ENCODE results near the gene SKAP1. TPM values are rescaled to one million over a fixed set of nuclear protein-coding genes. Genes with fewer than 3 reads are reported as not detected.

SKAP1 gene
- total RNA-seq, 1 experiment from 2014 or later, result not detected

DNA sequence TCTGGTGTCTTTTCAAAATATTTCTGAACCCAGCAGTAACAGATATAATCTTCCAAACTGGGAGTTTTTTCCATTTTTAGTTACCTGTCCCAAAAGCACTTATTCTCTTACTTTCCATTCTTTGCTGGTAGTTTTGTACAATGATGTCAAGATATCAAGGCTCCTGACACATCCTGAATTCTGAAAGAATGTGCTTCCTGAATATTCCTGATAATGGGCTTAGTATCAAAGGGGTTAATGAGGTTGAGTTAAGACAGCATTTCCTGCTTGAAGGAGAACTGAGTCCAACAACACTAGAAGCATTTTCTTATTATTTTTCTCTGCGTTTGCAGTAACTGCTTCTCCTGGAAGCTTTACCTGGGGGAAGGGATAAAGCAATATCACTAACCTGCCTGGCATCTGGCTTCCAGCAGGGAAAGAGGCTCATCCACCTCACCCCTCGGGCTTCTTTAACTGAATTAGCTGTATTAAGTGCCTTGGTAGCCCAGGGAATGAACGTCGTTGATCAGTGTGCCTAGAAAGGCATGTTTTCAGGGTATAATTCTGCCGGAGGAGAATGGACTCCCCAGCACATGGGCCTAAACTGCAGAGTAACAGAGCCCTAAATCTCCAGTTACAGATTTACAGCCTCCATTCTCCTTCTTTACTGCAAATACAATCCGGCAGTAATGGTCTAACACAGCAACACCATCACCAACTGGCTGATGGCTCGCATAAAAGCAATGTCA is 188.1 kb downstream of the SKAP1 start:
- no peak overlapping the region for H3K27ac Mint-ChIP-seq (ENCODE audit: low read depth, unreplicated experiment)

DNA sequence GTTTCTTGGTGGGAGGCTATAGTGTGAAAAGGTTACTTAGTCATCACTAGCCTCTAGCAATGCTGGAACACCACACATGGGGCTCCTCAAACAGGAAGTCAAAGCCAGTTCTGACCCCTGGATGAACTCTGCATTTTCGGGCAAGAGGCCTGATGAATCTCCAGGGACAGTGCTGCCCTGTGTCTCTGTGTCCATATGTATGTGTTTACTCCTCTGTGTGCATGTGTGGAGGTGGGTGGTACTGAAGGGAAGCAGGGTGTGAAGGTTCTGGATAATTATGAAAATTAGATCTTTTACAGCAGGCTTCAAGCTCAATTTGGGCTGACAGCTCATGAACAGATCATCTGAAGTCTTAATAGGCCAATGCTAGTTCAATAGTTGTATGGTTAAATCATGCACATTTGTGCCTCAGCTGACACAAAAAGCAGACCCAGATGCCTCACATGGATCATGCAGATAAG is 188.9 kb downstream of the SKAP1 start:
- CTCF ChIA-PET, result interaction anchor here (0.6 to 1.4 kb wide), 2 partner anchors 21 to 82 kb away, joined by 3 to 5 read pairs; no protein-coding TSS in a partner anchor
- peak; percentile 65 for DNase-seq (ENCODE audit: unreplicated experiment)

More for the DNA sequence above, 188.1 kb downstream of the SKAP1 start:
- intact Hi-C loops (cut with micrococcal nuclease), result no loop called here
- no peak overlapping the region for H3K4me3 Mint-ChIP-seq (ENCODE audit: unreplicated experiment)
- no peaks in the 10 kb centered on the region for H3K9me3 Mint-ChIP-seq (ENCODE audit: unreplicated experiment)
- CTCF ChIA-PET, result interaction anchor here (0.6 to 1.4 kb wide), 3 partner anchors 21 to 433 kb away, joined by 3 to 5 read pairs (median 4); no protein-coding TSS in a partner anchor
- DNase-seq (ENCODE audit: unreplicated experiment), result no peak
- H3K36me3 Mint-ChIP-seq (ENCODE audit: insufficient read depth, unreplicated experiment), result no peaks in the 10 kb centered on the region
- BruUV-seq (replicated peaks), result no TSS peak
- H3K4me1 Mint-ChIP-seq (ENCODE audit: insufficient read depth, unreplicated experiment), result peaks cover 6% of the 10 kb centered on the region
- TF ChIP-seq, protein P1, sequence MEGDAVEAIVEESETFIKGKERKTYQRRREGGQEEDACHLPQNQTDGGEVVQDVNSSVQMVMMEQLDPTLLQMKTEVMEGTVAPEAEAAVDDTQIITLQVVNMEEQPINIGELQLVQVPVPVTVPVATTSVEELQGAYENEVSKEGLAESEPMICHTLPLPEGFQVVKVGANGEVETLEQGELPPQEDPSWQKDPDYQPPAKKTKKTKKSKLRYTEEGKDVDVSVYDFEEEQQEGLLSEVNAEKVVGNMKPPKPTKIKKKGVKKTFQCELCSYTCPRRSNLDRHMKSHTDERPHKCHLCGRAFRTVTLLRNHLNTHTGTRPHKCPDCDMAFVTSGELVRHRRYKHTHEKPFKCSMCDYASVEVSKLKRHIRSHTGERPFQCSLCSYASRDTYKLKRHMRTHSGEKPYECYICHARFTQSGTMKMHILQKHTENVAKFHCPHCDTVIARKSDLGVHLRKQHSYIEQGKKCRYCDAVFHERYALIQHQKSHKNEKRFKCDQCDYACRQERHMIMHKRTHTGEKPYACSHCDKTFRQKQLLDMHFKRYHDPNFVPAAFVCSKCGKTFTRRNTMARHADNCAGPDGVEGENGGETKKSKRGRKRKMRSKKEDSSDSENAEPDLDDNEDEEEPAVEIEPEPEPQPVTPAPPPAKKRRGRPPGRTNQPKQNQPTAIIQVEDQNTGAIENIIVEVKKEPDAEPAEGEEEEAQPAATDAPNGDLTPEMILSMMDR (IDR thresholded peaks at IDR 0.05; ENCODE audit: unreplicated experiment), result no peak
- H3K27me3 Mint-ChIP-seq (ENCODE audit: insufficient read depth, unreplicated experiment), result no peaks in the 10 kb centered on the region
- POLR2A ChIA-PET, result no interaction called here

DNA sequence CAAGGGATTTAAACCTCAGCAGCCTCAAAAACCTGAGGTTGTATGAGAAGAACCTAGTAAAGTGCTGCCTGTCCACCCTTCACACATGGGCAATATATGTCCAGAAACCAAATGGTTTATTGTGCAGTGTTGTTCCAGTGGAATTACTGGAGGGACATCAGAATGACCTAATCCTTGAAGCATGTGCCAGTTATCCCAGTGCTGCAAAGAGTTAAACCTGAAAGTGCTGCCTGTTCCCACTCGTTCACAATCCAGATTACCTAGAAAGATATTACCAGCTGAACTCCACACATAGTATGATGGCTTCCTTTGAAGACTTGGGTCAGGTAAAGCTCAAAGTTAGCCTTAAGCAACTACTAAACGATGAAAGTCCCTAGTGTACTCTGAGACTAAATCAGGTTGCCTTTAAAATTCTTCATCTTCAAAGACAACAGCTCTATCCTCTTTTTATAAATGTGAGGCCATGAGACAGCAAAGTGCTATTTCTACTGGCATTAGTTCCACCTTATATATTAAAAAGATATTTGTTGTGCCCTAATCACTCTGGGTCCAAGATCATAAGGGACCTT is 189.4 kb downstream of the SKAP1 start:
- DNase-seq (ENCODE audit: unreplicated experiment), result no peak
- BruUV-seq (replicated peaks), result no TSS peak
- Mint-ChIP-seq H3K27ac (ENCODE audit: low read depth, unreplicated experiment) (no peak overlapping the region), H3K4me3 (ENCODE audit: unreplicated experiment) (no peak overlapping the region), H3K27me3 (ENCODE audit: insufficient read depth, unreplicated experiment) (no peaks in the 10 kb centered on the region), H3K9me3 (ENCODE audit: unreplicated experiment) (no peaks in the 10 kb centered on the region), H3K4me1 (ENCODE audit: insufficient read depth, unreplicated experiment) (peaks cover 18% of the 10 kb centered on the region), H3K36me3 (ENCODE audit: insufficient read depth, unreplicated experiment) (no peaks in the 10 kb centered on the region)
- TF ChIP-seq, protein P1 (IDR thresholded peaks at IDR 0.05; ENCODE audit: unreplicated experiment), result no peak
- ChIA-PET POLR2A (no interaction called here), CTCF (interaction anchor here (0.6 to 1.4 kb wide), 2 partner anchors 22 to 82 kb away, joined by 3 to 5 read pairs; no protein-coding TSS in a partner anchor)
- intact Hi-C loops (cut with micrococcal nuclease), result no loop called here

More for the DNA sequence above, 188.9 kb downstream of the SKAP1 start:
- no peak overlapping the region for H3K4me3 Mint-ChIP-seq (ENCODE audit: unreplicated experiment)
- no peaks in the 10 kb centered on the region for H3K9me3 Mint-ChIP-seq (ENCODE audit: unreplicated experiment)
- no peaks in the 10 kb centered on the region for H3K36me3 Mint-ChIP-seq (ENCODE audit: insufficient read depth, unreplicated experiment)
- no peaks in the 10 kb centered on the region for H3K27me3 Mint-ChIP-seq (ENCODE audit: insufficient read depth, unreplicated experiment)
- TF ChIP-seq, protein P1 (IDR thresholded peaks at IDR 0.05; ENCODE audit: unreplicated experiment), result no peak
- no peak overlapping the region for H3K27ac Mint-ChIP-seq (ENCODE audit: low read depth, unreplicated experiment)
- no TSS peak for BruUV-seq (replicated peaks)
- intact Hi-C loops (cut with micrococcal nuclease), result no loop called here
- H3K4me1 Mint-ChIP-seq (ENCODE audit: insufficient read depth, unreplicated experiment), result peaks cover 13% of the 10 kb centered on the region
- POLR2A ChIA-PET, result no interaction called here

DNA sequence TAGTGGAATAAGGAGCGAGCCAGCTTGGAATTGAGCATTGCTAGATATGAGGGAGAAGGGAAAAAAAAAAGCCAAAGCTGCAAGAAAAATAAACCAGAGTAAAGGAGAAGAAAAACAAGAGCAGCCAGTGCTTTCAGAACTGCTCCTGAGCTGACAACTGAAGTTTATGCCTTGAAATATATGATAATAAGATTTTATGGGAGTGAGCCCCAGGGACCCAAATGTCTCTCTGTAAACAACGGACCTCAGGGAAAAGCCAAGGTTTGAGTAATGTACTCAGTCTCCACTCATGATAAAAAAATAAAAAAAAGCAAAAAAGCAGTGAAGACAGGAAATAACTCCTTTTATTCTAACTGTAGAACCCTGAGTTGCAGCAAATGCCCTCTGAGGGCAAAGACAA is 189.9 kb downstream of the SKAP1 start:
- Mint-ChIP-seq H3K36me3 (ENCODE audit: insufficient read depth, unreplicated experiment) (no peaks in the 10 kb centered on the region), H3K9me3 (ENCODE audit: unreplicated experiment) (no peaks in the 10 kb centered on the region), H3K4me3 (ENCODE audit: unreplicated experiment) (no peak overlapping the region), H3K4me1 (ENCODE audit: insufficient read depth, unreplicated experiment) (peaks cover 18% of the 10 kb centered on the region), H3K27ac (ENCODE audit: low read depth, unreplicated experiment) (no peak overlapping the region), H3K27me3 (ENCODE audit: insufficient read depth, unreplicated experiment) (no peaks in the 10 kb centered on the region)
- ChIA-PET POLR2A (no interaction called here), CTCF (no interaction called here)
- TF ChIP-seq, protein P1 (IDR thresholded peaks at IDR 0.05; ENCODE audit: unreplicated experiment), result no peak
- BruUV-seq (replicated peaks), result no TSS peak
- intact Hi-C loops (cut with micrococcal nuclease), result no loop called here
- DNase-seq (ENCODE audit: unreplicated experiment), result no peak

Data from MCF 10A (cell line).